PC-9 (cell line): ENCODE measurements around the gene PCDHB13. TPM values are rescaled to one million over a fixed set of nuclear protein-coding genes. Genes with fewer than 3 reads are reported as not detected.

Experiments
- BruUV-seq: library from RNA; stranded (reverse); fragments of 400-500 nt; replicated peaks from 2 replicates; lab custom pipeline; 2021; lab: Mats Ljungman, UMichigan
- CTCF ChIA-PET: fragments of 300-600 bp; sonication (Branson Sonifier 250); formaldehyde crosslinking; loops from one replicate; lab custom pipeline; 2022; ENCODE audit warnings: antibody characterized with exemption; lab: Charles Lee
- POLR2A ChIA-PET: fragments of 300-600 bp; sonication (Branson Sonifier 250); formaldehyde crosslinking; loops from one replicate; lab custom pipeline; 2022; ENCODE audit warnings: antibody characterized with exemption; ENCODE audit not compliant: unreplicated experiment; lab: Charles Lee
- DNase-seq, 2 experiments: peaks; one replicate each; pipeline versions ENCODE4 v3.0.0 to v3.0.0-alpha.2; 2015 to 2022; ENCODE audit warnings: mixed read lengths in 1 of 2
- H2AFZ ChIP-seq: fragments of 200-600 bp; sonication (generic); 2 replicates; pipeline ENCODE4 v1.8.1; 2017; ENCODE audit warnings: antibody characterized with exemption
- H3F3A ChIP-seq: fragments of 200-600 bp; sonication (generic); 2 replicates; pipeline ENCODE4 v1.8.1; 2017; ENCODE audit warnings: antibody characterized with exemption, mild to moderate bottlenecking, low read depth; ENCODE audit not compliant: insufficient read depth
- H3K27ac ChIP-seq: fragments of 200-600 bp; sonication (generic); 2 replicates; pipeline ENCODE4 v1.6.1; 2016; ENCODE audit warnings: mixed run types
- H3K27me3 ChIP-seq: fragments of 200-600 bp; sonication (generic); 2 replicates; pipeline ENCODE4 v1.6.1; 2016; ENCODE audit warnings: low read depth, mixed run types; ENCODE audit not compliant: insufficient read depth
- H3K36me3 ChIP-seq: fragments of 200-600 bp; sonication (generic); 2 replicates; pipeline ENCODE4 v1.6.1; 2016; ENCODE audit warnings: low read depth, mixed run types
- H3K4me1 ChIP-seq: fragments of 200-600 bp; sonication (generic); replicated peaks from 2 replicates; pipeline ENCODE4 v1.6.1; 2016; ENCODE audit warnings: mixed run types; ENCODE audit not compliant: insufficient read depth
- H3K4me2 ChIP-seq: fragments of 200-600 bp; sonication (generic); 2 replicates; pipeline ENCODE4 v1.6.1; 2017; ENCODE audit warnings: mixed run types
- H3K4me3 ChIP-seq: fragments of 200-600 bp; sonication (generic); 2 replicates; pipeline ENCODE4 v1.6.1; 2016; ENCODE audit warnings: mixed run types
- H3K79me2 ChIP-seq: fragments of 200-600 bp; sonication (generic); 2 replicates; pipeline ENCODE4 v1.6.1; 2017; ENCODE audit warnings: low read depth, mixed run types
- H3K9me2 ChIP-seq: fragments of 200-600 bp; sonication (generic); 2 replicates; pipeline ENCODE4 v1.8.1; 2017; ENCODE audit warnings: mild to moderate bottlenecking; ENCODE audit not compliant: insufficient read depth
- H3K9me3 ChIP-seq: fragments of 200-600 bp; sonication (generic); 2 replicates; pipeline ENCODE4 v1.8.1; 2016; ENCODE audit warnings: low read depth; ENCODE audit not compliant: insufficient read depth
- H4K20me1 ChIP-seq: fragments of 200-600 bp; sonication (generic); 2 replicates; pipeline ENCODE4 v1.8.1; 2017; ENCODE audit not compliant: insufficient read depth
- CTCF ChIP-seq: fragments of 200-600 bp; sonication (generic); conservative IDR thresholded peaks from 2 replicates; pipeline ENCODE4 v1.6.1; 2017; ENCODE audit warnings: mixed run types, antibody characterized with exemption, mild to moderate bottlenecking, moderate library complexity
- EZH2 ChIP-seq: fragments of 200-600 bp; sonication (generic); IDR thresholded peaks from 2 replicates; pipeline ENCODE4 v1.8.0; 2017; ENCODE audit warnings: antibody characterized with exemption, low read depth
- intact Hi-C: fragments of 100-400 bp; cut with micrococcal nuclease; formaldehyde crosslinking; loops from one replicate; pipeline ENCODE4 v1.10.0; 2022; ENCODE audit not compliant: unreplicated experiment
- total RNA-seq: library from RNA; stranded (reverse); gene quantifications from 2 replicates; pipeline ENCODE4 v1.2.3, GENCODE V29; 2021

PCDHB13 gene
- total RNA-seq, 1 experiment from 2014 or later: not detected

GRCh38 chr5:141250576-141250975 is 36.9 kb downstream of the PCDHB13 start:
- H2AFZ ChIP-seq: no peak overlapping the region
- no TSS peak for BruUV-seq
- TF ChIP-seq EZH2 (no peak), CTCF (no peak)
- H3K9me3 ChIP-seq: peaks cover 7% of the 10 kb centered on the region; the same call in 1 of the 2 replicates
- no peak overlapping the region for H3K27ac ChIP-seq
- H3K9me2 ChIP-seq: no peaks in the 10 kb centered on the region
- intact Hi-C loops: no loop called here
- no peaks in the 10 kb centered on the region for H3K36me3 ChIP-seq
- H4K20me1 ChIP-seq: no peaks in the 10 kb centered on the region
- no peaks in the 10 kb centered on the region for H3F3A ChIP-seq
- H3K4me1 ChIP-seq: no peaks in the 10 kb centered on the region
- DNase-seq: no peak
- ChIA-PET POLR2A (no interaction called here), CTCF (no interaction called here)
- H3K4me2 ChIP-seq: no peak overlapping the region
- H3K4me3 ChIP-seq: no peak overlapping the region
- H3K79me2 ChIP-seq: no peaks in the 10 kb centered on the region
- H3K27me3 ChIP-seq: no peaks in the 10 kb centered on the region

GRCh38 chr5:141258464-141258863 is 44.7 kb downstream of the PCDHB13 start:
- H3K4me3 ChIP-seq: no peak overlapping the region
- H3K79me2 ChIP-seq: no peaks in the 10 kb centered on the region
- no TSS peak for BruUV-seq
- H2AFZ ChIP-seq: no peak overlapping the region
- no peaks in the 10 kb centered on the region for H3F3A ChIP-seq
- intact Hi-C loops: no loop called here
- no peaks in the 10 kb centered on the region for H3K27me3 ChIP-seq
- no peak for TF ChIP-seq EZH2
- no peak for TF ChIP-seq CTCF
- ChIA-PET POLR2A (no interaction called here), CTCF (no interaction called here)
- H3K27ac ChIP-seq: no peak overlapping the region
- H3K9me3 ChIP-seq: peaks cover 38% of the 10 kb centered on the region
- H3K36me3 ChIP-seq: no peaks in the 10 kb centered on the region
- H3K4me2 ChIP-seq: no peak overlapping the region
- no peaks in the 10 kb centered on the region for H3K9me2 ChIP-seq
- H3K4me1 ChIP-seq: no peaks in the 10 kb centered on the region
- no peak for DNase-seq
- no peaks in the 10 kb centered on the region for H4K20me1 ChIP-seq

- no peak for DNase-seq
- Histone ChIP-seq H3K9me2 (no peaks in the 10 kb centered on the region), H3K27me3 (no peaks in the 10 kb centered on the region), H3K4me3 (no peak overlapping the region), H3K4me1 (no peaks in the 10 kb centered on the region), H2AFZ (no peak overlapping the region), H3K36me3 (no peaks in the 10 kb centered on the region), H3K4me2 (no peak overlapping the region), H3K79me2 (no peaks in the 10 kb centered on the region), H3F3A (no peaks in the 10 kb centered on the region), H4K20me1 (no peaks in the 10 kb centered on the region), H3K9me3 (peaks cover 43% of the 10 kb centered on the region), H3K27ac (no peak overlapping the region)
- TF ChIP-seq EZH2 (no peak), CTCF (no peak)
- BruUV-seq: no TSS peak
- intact Hi-C loops: no loop called here
- ChIA-PET POLR2A (no interaction called here), CTCF (no interaction called here)
Observed at GRCh38 chr5:141258948-141259347, 45.2 kb downstream of the PCDHB13 start.
